ENCODE measurements around the gene TLCD3B. TPM values are rescaled to one million over a fixed set of nuclear protein-coding genes. Genes with fewer than 3 reads are reported as not detected.

The TLCD3B gene
- total RNA-seq, 1 experiment from 2014 or later, result 20.9 TPM

GRCh38 chr16:29983420-29984136, 47.5 kb downstream of the TLCD3B start:
- Histone ChIP-seq H3K9me3 (ENCODE audit: control insufficient read depth, low read depth, low read length) (no peaks in the 10 kb centered on the region), H3K79me1 (ENCODE audit: insufficient read depth, low read depth, low read length, poor library complexity, severe bottlenecking) (no peaks in the 10 kb centered on the region), H3K79me2 (ENCODE audit: insufficient read depth, low read length) (no peaks in the 10 kb centered on the region), H3K4ac (ENCODE audit: low read depth, low read length) (no peak overlapping the region), H3K4me1 (ENCODE audit: insufficient read depth, low read length) (no peaks in the 10 kb centered on the region), H2BK20ac (ENCODE audit: low read depth, low read length, poor library complexity, severe bottlenecking) (no peak overlapping the region), H4K20me1 (ENCODE audit: control insufficient read depth, insufficient read depth, insufficient read length) (no peaks in the 10 kb centered on the region), H3K27ac (ENCODE audit: insufficient read length, low read depth, low read length) (no peak overlapping the region), H2AK5ac (ENCODE audit: insufficient read length, low read length) (no peak overlapping the region), H3K56ac (ENCODE audit: insufficient read length, low read depth, low read length) (no peak overlapping the region), H4K8ac (replicated peaks; ENCODE audit: insufficient read length, low read depth, low read length) (no peak overlapping the region), H3K27me3 (ENCODE audit: insufficient read depth, low read length) (no peaks in the 10 kb centered on the region), H2BK120ac (ENCODE audit: low read depth, low read length, poor library complexity, severe bottlenecking) (no peak overlapping the region), H3K23ac (ENCODE audit: insufficient read length, low read depth, low read length) (no peak overlapping the region), H4K91ac (ENCODE audit: insufficient read length, low read depth, low read length) (no peak overlapping the region), H3K18ac (ENCODE audit: insufficient read length, low read depth, low read length) (no peak overlapping the region), H2BK12ac (ENCODE audit: insufficient read length, low read depth, low read length) (no peak overlapping the region), H3K9ac (ENCODE audit: extremely low read depth, insufficient read length, low read length) (no peak overlapping the region), H2BK5ac (ENCODE audit: insufficient read length, low read length) (no peak overlapping the region), H2AFZ (ENCODE audit: low read length) (no peak overlapping the region), H3T11ph (ENCODE audit: low read length) (no peak overlapping the region), H3K23me2 (ENCODE audit: insufficient read length, low read depth, low read length, poor library complexity, severe bottlenecking) (no peaks in the 10 kb centered on the region), H3K14ac (ENCODE audit: insufficient read depth, low read length) (no peak overlapping the region), H4K5ac (ENCODE audit: insufficient read length, low read depth, low read length) (no peak overlapping the region), H3K4me2 (ENCODE audit: insufficient read depth, insufficient read length, low read length) (no peak overlapping the region), H2BK15ac (ENCODE audit: low read depth, low read length) (no peak overlapping the region)
- no peaks in the 10 kb centered on the region for H3K4me1 Mint-ChIP-seq
- H3K27ac Mint-ChIP-seq, result no peak overlapping the region
- no peak for DNase-seq
- no peak for TF ChIP-seq CTCF (conservative IDR thresholded peaks at IDR 0.05)
- H3K9me3 Mint-ChIP-seq, result no peaks in the 10 kb centered on the region
- no CpG with 5 or more reads among the region's 12 CpGs for WGBS (ENCODE audit: extremely low coverage, insufficient read length, low lambda C conversion rate)
- no peaks in the 10 kb centered on the region for H3K27me3 Mint-ChIP-seq (ENCODE audit: low read depth)
- H3K4me3 Mint-ChIP-seq, result no peak overlapping the region
- peaks cover 56 to 87% (median 82%) of the 10 kb centered on the region in 3 experiments for H3K36me3 Mint-ChIP-seq (ENCODE audit: insufficient read depth in 1 of 3, low read depth in 3 of 3)

Data from H9 (cell line).